ACHN (cell line): ENCODE data around the gene ADA.
"Not testable (repeated sequence)": the region's sequence is repeated elsewhere in the genome, so short reads cannot be mapped to it uniquely, and the experiment has no call there.

Experiments used
- DNase-seq: peaks from one replicate; pipeline ENCODE4 v3.0.0-alpha.2; 2015
- in situ Hi-C: cut with HindIII; loops from 2 replicates; pipeline ENCODE4 v1.10.0; 2017; ENCODE audit warnings: low sequenced_read_pairs, low pct_ligation_motif_present, low pct_unique_long_range_greater_than_20kb

Gene ADA

DNA sequence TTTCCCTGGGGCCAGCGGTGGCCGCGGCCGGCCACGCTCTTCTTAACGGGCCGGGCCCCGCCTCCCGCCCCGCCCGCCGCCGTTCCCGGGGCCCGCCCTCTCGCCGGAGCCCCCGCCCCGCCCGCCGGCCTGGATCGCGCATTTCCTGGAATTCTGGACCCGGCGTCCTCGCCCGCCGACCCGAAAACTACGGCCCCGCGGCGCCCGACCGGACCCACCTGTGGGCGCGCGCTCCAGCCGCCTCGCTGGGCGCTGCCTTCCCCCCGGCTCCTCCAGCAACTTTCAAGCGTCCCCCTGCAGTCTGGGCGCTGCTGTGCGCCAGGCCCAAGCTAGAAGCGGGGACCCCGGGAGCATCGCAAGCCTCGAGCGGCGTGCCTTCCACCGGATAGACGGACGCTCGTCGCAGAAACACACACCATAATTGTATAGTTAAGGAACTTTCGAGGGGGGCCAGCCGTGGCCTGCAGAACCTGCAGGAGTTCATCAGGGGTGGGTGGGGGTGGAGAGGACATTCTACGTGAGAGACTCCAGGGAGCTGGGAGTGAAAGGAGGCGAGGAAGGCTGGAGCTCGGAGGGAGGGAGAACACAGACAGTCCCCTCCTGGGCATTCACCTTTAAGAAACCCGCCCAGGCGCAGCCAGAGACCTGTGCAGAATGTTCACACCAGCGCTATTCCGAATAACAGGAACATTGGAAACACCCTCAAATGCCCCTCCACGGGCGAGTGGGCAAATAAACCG lies at the start of gene ADA:
Gene ADA, minus strand, starts transcription at position 16 of the 740 bp plus-strand sequence. CDS start 92 bp downstream, outside the sequence.
- peak; percentile 58 for DNase-seq

GRCh38 chr20:44700306-44700705 lies 48.8 kb upstream of the ADA start:
- in situ Hi-C loops, result no loop called here
- DNase-seq, result no peak

More for the DNA sequence above, at the start of gene ADA:
- in situ Hi-C loops, result no loop called here

- in situ Hi-C loops, result no loop called here
- no peak for DNase-seq
Measured at GRCh38 chr20:44698351-44698750, 46.9 kb upstream of the ADA start.

DNA sequence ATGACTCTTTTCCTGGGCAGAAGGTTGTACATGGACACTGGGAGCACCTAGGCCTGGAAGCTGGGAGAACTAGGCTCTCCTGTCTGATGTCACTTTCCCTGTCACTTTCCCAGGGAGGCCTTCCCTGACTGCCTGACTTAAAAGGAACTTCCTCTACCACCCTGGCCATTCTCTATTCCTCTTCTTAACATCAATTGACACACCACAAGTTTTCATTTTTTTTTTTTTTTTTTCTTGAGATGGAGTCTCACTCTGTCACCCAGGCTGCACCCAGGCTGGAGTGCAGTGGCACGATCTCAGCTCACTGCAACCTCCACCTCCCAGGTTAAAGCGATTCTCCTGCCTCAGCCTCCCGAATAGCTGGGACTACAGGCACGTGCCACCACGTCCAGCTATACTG lies 45.5 kb upstream of the ADA start:
- in situ Hi-C loops, result not testable (repeated sequence)

GRCh38 chr20:44696315-44696714 lies 44.8 kb upstream of the ADA start:
- in situ Hi-C loops, result no loop called here
- DNase-seq, result no peak

More for the DNA sequence above, 45.5 kb upstream of the ADA start:
- not testable (repeated sequence) for DNase-seq

DNA sequence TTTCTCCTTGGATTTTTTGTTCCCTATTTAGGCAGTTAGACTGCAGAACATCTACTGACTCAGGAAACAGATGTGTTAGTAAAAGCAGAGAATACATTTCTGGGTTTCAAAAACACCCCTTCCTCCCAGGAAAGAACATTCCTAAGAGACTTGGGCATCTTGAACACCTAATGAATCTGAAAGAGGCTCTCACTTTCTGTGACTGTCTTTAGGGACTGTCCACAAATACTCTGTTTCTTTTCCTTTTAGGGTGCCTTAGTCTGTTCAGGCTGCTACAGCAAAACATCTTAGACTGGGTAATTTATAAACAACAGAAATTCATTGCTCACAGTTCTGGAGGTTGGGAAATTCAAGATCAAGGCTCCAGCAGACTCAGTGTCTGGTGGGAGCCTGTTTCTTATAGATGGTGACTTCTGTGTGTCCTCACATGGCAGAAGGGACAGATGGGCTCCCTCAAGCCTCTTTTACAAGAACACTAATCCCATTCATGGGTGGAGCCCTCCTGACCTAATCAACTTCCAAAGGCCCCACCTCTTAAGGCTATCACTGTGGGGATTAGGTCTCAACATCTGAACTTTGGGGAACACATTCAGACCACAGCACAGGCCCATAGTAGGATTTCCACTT lies 44.3 kb upstream of the ADA start:
- no peak for DNase-seq
- in situ Hi-C loops, result no loop called here

- no peak for DNase-seq
- in situ Hi-C loops, result no loop called here
Measured at GRCh38 chr20:44695295-44695673, 43.8 kb upstream of the ADA start.

DNA sequence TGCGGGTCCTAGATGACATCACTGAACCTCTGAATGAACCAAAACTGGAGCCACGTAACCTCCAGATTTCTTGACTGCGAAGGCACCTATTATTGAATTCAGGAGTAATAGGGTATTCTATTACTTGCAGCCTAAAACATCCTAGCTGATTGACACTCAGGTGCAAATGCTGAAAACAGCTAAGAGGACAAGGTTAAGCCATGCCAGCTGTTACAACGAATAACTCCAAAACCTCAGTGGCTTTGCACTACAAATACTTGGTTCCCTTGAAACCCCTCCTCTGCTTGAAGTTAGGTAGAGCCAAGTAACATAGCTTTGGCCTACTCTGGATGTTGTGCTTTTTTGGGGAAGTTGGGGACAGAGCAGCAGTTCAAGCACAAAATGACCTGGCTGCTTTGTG lies 42.7 kb upstream of the ADA start:
- no peak for DNase-seq
- in situ Hi-C loops, result no loop called here

GRCh38 chr20:44693627-44694026 lies 42.1 kb upstream of the ADA start:
- DNase-seq, result no peak
- in situ Hi-C loops, result no loop called here

DNA sequence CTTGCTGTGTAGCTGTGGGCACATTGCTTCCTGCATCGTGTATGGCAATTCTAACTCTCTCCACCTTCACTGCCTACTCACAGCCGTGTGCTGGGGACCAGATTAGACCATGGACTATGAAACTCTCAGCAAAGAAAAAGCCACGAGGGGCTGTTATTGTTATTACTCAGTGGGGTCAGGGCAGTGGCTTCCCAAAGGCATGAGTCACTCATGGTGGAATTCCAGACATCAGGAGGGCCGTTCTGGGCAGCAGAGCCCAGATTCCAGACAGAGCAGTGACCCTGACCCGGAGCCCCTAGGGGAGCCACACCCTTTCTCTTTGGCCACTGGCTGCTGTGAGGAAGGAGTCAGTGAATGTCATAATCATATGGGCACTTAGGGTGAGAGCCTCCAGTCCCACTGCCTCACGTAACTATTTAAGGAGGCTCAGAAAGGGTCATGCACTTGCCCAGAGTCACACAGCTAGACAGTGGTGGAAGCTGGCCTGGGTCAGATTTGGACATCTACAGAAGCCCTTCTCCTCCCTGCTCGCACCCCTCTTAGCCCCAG lies 41.5 kb upstream of the ADA start:
- in situ Hi-C loops, result no loop called here
- DNase-seq, result peak; percentile 98

DNA sequence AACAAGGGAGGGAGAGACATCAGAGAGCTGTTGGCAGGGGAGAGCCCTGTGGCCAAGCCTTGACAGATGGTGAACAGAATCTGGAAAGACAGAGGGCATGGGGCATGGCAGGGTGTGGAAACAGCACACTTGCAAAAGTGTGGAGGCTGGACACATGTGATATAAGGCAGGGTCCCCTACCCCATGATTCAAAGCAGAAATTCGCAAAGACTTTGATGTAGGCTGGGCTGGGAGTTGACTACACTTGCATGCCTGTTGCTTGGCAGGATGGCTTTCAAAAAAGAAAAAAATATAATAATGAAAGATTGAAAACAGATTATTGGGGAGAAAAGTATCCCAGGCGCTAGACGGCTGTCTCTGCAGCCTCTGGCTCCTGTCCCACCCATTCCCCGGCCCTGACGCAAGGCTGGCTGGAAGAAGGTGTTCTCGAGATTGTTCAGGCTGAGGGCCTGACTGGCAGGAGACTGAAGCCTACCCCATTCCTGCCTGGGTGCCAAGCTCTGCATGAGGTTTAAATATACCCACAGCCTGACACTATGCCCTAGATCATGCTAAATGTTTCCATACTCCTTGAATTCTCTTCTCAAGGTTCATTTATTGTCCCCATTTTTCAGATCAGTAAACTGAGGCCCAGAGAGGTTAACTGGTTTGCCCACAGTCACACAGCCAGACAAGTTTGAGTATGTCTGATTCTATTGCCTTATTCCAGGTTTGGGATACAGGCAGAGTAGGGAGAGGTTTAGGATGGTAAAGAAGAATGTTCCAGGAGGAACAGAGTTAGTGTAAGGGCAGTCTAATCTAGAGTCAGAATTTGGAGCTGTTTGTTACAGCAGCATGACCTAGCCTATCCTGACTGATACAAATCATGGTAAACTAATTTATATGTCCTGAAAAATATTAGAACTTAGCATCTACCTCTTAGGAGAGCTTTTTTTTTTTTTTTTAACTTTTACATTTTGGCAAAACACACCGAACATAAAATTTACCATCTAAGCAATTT lies 40.2 kb upstream of the ADA start:
- no peak for DNase-seq
- in situ Hi-C loops, result no loop called here

DNA sequence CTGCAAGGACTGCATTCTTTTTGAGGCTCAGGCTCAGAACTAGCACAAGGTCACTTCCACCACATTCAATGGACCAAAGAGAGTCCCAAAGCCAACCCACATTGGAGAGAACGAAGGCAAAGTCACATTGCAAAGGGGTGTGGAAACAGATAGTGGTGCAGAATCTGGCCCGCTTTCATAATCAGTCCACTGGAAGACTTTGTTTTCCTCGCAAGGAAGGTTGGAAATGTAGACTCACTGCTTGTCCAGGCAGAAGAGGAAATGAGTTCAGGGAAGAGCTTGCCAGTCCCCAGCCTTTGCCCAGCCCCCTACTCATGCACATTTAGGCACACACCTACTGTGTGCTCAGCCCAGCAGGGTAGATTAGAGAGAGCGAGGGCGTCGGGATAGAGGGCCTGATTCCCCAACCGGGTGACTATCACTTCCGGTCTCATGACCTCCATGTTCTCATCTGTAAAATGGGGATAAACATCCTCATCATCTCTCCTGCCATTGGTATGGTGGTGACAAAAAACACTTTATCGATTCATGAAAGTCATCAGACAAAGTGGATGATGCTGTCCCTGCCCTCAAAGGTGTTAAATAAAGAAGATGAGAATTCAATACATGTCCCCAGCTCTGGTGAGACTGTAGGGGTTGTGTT lies 39.4 kb upstream of the ADA start:
- in situ Hi-C loops, result no loop called here
- DNase-seq, result no peak

DNA sequence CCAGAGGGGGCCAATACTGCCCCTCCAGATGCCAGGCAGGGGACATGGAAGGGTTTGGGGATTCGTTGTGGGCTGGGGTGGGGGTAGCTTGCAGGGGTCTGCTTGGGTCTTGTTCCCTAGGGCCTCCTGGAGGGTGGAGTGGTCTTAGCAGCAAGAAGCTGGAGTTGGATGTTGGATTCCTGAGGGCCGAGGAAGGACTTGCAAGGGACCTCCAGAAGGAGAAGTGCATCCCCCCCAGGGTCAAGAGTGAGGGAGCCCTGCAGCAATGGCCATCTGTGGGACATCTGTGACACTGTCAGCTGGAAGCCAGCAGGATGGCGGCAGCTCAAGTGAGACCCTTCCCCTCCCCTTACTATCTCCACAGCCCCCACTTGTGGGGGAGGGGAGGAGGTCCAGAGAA lies 38.3 kb upstream of the ADA start:
- no peak for DNase-seq
- in situ Hi-C loops, result no loop called here

DNA sequence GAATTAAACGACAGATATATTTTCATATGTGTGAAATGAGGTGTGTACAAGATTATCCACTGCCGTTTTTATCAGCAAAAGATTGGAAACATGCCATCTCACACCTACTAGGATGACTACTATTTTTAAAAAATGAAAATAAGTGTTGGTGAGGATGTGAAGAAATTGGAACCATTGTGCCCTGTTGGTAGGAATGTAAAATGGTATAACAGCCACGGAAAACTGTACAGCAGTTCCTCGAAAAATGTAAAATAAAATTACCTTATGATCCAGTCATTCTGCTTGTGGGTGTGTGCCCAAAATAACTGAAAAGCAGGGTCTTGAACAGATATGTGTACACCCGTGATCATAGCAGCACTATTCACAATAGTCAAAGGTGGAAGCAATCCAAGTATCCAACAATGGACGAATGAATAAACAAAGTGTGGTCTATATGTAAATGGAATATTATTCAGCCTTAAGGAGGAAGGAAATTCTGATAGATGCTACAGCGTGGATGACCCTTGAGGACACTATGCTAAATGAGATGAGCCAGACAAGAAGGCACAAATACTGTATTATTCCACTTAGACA lies 36.6 kb upstream of the ADA start:
- DNase-seq, result no peak
- in situ Hi-C loops, result no loop called here

- DNase-seq, result no peak
- in situ Hi-C loops, result no loop called here
Measured at GRCh38 chr20:44686934-44687333, 35.4 kb upstream of the ADA start.

GRCh38 chr20:44684047-44684967 lies 32.8 kb upstream of the ADA start:
- in situ Hi-C loops, result no loop called here
- no peak for DNase-seq
